HEK293 (cell line): ENCODE results near the gene FXYD3.

ENCODE experiments used
- CTCF ChIA-PET: fragments of 350-600 bp; formaldehyde crosslinking; extraction: SDS; loops from one replicate; lab custom pipeline; 2021; ENCODE audit warnings: antibody characterized with exemption; lab: Yijun Ruan, JAX
- POLR2A ChIA-PET: fragments of 300-600 bp; formaldehyde crosslinking; extraction: SDS; loops from one replicate; lab custom pipeline; 2020; ENCODE audit warnings: antibody characterized with exemption, inconsistent platforms; lab: Yijun Ruan, JAX
- H3K27ac ChIP-seq: fragments of 200-500 bp; sonication (Bioruptor generic); 2 replicates; pipeline ENCODE4 v1.5.1; 2014; ENCODE audit warnings: low read depth, low read length, control low read depth, inconsistent platforms; ENCODE audit errors: extremely low read depth
- H3K36me3 ChIP-seq, 2 experiments: fragments of 200-500 bp in 1 of 2; sonication (Bioruptor generic) in 1 of 2; 1 replicate in 1 of 2; 2 replicates in 1 of 2; pipeline ENCODE4 v1.5.1; 2014 to 2017; ENCODE audit warnings: inconsistent platforms in 2 of 2, low read length in 2 of 2; ENCODE audit not compliant: control insufficient read depth in 2 of 2, insufficient read depth in 1 of 2
- H3K4me1 ChIP-seq: fragments of 200-500 bp; sonication (Bioruptor generic); 2 replicates; pipeline ENCODE4 v1.5.1; 2014; ENCODE audit warnings: mild to moderate bottlenecking, low read length, inconsistent platforms; ENCODE audit not compliant: control insufficient read depth, insufficient read depth
- H3K4me3 ChIP-seq: 2 replicates; pipeline ENCODE4 v1.5.1; 2011; ENCODE audit warnings: low read depth, mild to moderate bottlenecking, control low read depth, low read length, moderate library complexity
- H3K9me3 ChIP-seq: fragments of 200-500 bp; sonication (Bioruptor generic); 2 replicates; pipeline ENCODE4 v1.5.1; 2014; ENCODE audit warnings: low read depth, low read length, inconsistent platforms; ENCODE audit not compliant: control insufficient read depth, insufficient read depth
- BCL11A ChIP-seq: fragments of 450-650 bp; formaldehyde crosslinking; IDR thresholded peaks from 2 replicates; pipeline ENCODE4 v1.5.1; 2016; ENCODE audit warnings: low read depth, missing biosample characterization, missing genetic modification characterization
- KLF1 ChIP-seq: fragments of 450-650 bp; formaldehyde crosslinking; IDR thresholded peaks from 2 replicates; pipeline ENCODE4 v1.5.1; 2016; ENCODE audit warnings: missing biosample characterization, missing genetic modification characterization
- KLF7 ChIP-seq: fragments of 450-650 bp; formaldehyde crosslinking; IDR thresholded peaks from 2 replicates; pipeline ENCODE4 v1.5.1; 2016; ENCODE audit warnings: missing biosample characterization, missing genetic modification characterization, borderline replicate concordance
- SP3 ChIP-seq: fragments of 450-650 bp; formaldehyde crosslinking; IDR thresholded peaks from 2 replicates; pipeline ENCODE4 v1.5.1; 2016; ENCODE audit warnings: missing biosample characterization, missing genetic modification characterization
- TCF7L2 ChIP-seq: IDR thresholded peaks from 2 replicates; pipeline ENCODE4 v1.6.1; 2011; ENCODE audit warnings: low read depth, mild to moderate bottlenecking, inconsistent platforms, low read length, moderate library complexity, borderline replicate concordance
- ZEB2 ChIP-seq: fragments of 450-650 bp; formaldehyde crosslinking; IDR thresholded peaks from 2 replicates; pipeline ENCODE4 v1.5.1; 2016; ENCODE audit warnings: missing biosample characterization, missing genetic modification characterization
- ZIC2 ChIP-seq: fragments of 450-650 bp; formaldehyde crosslinking; IDR thresholded peaks from 2 replicates; pipeline ENCODE4 v1.5.1; 2016; ENCODE audit warnings: missing biosample characterization, missing genetic modification characterization
- ZNF146 ChIP-seq: fragments of 450-650 bp; formaldehyde crosslinking; IDR thresholded peaks from 2 replicates; pipeline ENCODE4 v1.5.1; 2016; ENCODE audit warnings: missing biosample characterization, missing genetic modification characterization
- ZNF157 ChIP-seq: fragments of 450-650 bp; formaldehyde crosslinking; IDR thresholded peaks from 2 replicates; pipeline ENCODE4 v1.5.1; 2016; ENCODE audit warnings: missing biosample characterization, missing genetic modification characterization
- ZNF169 ChIP-seq: fragments of 450-650 bp; formaldehyde crosslinking; IDR thresholded peaks from 2 replicates; pipeline ENCODE4 v1.5.1; 2016; ENCODE audit warnings: missing biosample characterization, missing genetic modification characterization
- ZNF2 ChIP-seq: fragments of 450-650 bp; formaldehyde crosslinking; IDR thresholded peaks from 2 replicates; pipeline ENCODE4 v1.5.1; 2016; ENCODE audit warnings: missing biosample characterization, missing genetic modification characterization
- ZNF341 ChIP-seq: fragments of 450-650 bp; formaldehyde crosslinking; IDR thresholded peaks from 2 replicates; pipeline ENCODE4; 2016; ENCODE audit warnings: low read depth, missing biosample characterization, missing genetic modification characterization
- ZNF398 ChIP-seq: fragments of 450-650 bp; formaldehyde crosslinking; IDR thresholded peaks from 2 replicates; pipeline ENCODE4 v1.5.1; 2017; ENCODE audit warnings: missing biosample characterization, missing genetic modification characterization
- ZNF449 ChIP-seq: fragments of 450-650 bp; formaldehyde crosslinking; IDR thresholded peaks from 2 replicates; pipeline ENCODE4 v1.5.1; 2017; ENCODE audit warnings: missing biosample characterization, mild to moderate bottlenecking, missing genetic modification characterization, moderate library complexity
- ZNF48 ChIP-seq: fragments of 450-650 bp; formaldehyde crosslinking; IDR thresholded peaks from 2 replicates; pipeline ENCODE4 v1.5.1; 2016; ENCODE audit warnings: missing biosample characterization, missing genetic modification characterization
- ZNF571 ChIP-seq: fragments of 450-650 bp; formaldehyde crosslinking; IDR thresholded peaks from 2 replicates; pipeline ENCODE4 v1.5.0; 2017; ENCODE audit warnings: missing biosample characterization, missing genetic modification characterization
- ZNF658 ChIP-seq: fragments of 450-650 bp; formaldehyde crosslinking; IDR thresholded peaks from 2 replicates; pipeline ENCODE4; 2016; ENCODE audit warnings: missing biosample characterization, missing genetic modification characterization
- ZNF660 ChIP-seq: fragments of 450-650 bp; IDR thresholded peaks from 2 replicates; pipeline ENCODE4 v1.5.1; 2018; ENCODE audit warnings: missing biosample characterization, mild to moderate bottlenecking, missing genetic modification characterization
- ZNF777 ChIP-seq: fragments of 450-650 bp; formaldehyde crosslinking; IDR thresholded peaks from 2 replicates; pipeline ENCODE4 v1.5.1; 2017; ENCODE audit warnings: missing biosample characterization, missing genetic modification characterization, borderline replicate concordance
- TF ChIP-seq, protein P1 (sequence below): fragments of 450-650 bp; formaldehyde crosslinking; IDR thresholded peaks from 2 replicates; pipeline ENCODE4 v1.5.1; 2016; ENCODE audit warnings: missing biosample characterization, missing genetic modification characterization
- TF ChIP-seq, protein P2 (sequence below): fragments of 450-650 bp; formaldehyde crosslinking; conservative IDR thresholded peaks from 2 replicates; pipeline ENCODE4 v1.5.1; 2016; ENCODE audit warnings: low read depth, missing biosample characterization, missing genetic modification characterization
- TF ChIP-seq, protein P3 (sequence below): fragments of 450-650 bp; formaldehyde crosslinking; IDR thresholded peaks from 2 replicates; pipeline ENCODE4 v1.5.1; 2016; ENCODE audit warnings: missing biosample characterization, missing genetic modification characterization

The FXYD3 gene

DNA sequence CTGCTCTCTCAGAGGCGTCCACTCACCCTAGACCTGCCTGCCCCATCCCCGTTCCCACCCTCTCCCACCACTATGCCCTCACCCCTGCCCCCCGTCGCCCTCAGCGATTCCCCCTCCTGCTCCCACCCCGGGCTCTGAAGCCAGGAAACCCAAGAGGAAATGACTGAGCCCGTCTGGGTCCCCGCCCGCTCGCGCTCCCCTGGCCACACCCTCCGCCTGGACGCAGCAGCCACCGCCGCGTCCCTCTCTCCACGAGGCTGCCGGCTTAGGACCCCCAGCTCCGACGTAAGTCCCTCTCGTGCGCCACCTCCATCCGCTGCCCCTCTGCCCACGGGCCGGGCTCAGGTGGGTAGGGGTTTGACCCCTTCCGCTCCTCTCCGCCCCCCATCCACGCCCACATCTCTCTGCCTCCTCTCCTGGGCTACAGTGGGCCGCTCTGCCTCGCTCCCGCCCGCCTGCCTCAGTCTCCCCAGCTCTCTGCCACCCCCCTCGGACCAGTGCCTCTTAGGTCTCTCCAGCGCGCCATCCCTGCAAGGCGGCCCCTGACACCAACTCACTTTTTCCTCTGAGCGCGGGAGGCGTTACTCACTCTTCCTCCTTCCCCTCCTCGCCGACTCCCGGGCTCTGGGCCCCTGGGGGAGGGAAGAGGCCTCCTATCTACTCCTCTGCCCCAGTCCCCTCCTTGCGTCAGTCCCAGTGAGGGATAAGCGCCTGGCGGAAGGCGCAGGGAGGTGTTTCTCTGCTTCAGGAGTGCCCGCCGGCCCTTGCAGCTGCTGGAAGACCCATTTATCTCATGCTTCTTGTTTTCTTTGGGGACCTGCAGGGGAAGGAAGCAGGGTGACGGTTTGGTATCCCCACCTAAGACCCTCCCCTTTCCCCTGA is 39.1 kb downstream of the FXYD3 start, which contains the start of gene FXYD5:
Gene FXYD5 (plus strand): TSS at position 211 of the 882 bp plus-strand sequence. CDS start 816 bp downstream, outside the sequence.
- H3K27ac ChIP-seq: peak within 1 kb of the TSS; percentile 75; the same call in 1 of the 2 replicates
- ChIA-PET POLR2A (interaction anchor here (0.6 to 2.7 kb wide), 6 partner anchors 8 to 151 kb away, joined by 3 to 25 read pairs (median 5); partner anchors contain the start of gene LGI4), CTCF (interaction anchor here (0.5 to 5.9 kb wide), 21 partner anchors 8 to 842 kb away, joined by 3 to 82 read pairs (median 5); partner anchors contain the start of genes FXYD7 and LGI4)
- H3K4me3 ChIP-seq: peak within 1 kb of the TSS; percentile 57
- no peaks in the 10 kb centered on the region for H3K9me3 ChIP-seq
- peaks cover 23 to 32% of the 10 kb centered on the region in 2 experiments for H3K36me3 ChIP-seq
- peaks cover 20% of the 10 kb centered on the region for H3K4me1 ChIP-seq
- TF ChIP-seq, protein P1, sequence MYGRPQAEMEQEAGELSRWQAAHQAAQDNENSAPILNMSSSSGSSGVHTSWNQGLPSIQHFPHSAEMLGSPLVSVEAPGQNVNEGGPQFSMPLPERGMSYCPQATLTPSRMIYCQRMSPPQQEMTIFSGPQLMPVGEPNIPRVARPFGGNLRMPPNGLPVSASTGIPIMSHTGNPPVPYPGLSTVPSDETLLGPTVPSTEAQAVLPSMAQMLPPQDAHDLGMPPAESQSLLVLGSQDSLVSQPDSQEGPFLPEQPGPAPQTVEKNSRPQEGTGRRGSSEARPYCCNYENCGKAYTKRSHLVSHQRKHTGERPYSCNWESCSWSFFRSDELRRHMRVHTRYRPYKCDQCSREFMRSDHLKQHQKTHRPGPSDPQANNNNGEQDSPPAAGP (tag by site-specific recombination): peak; percentile 99
- peak; percentile 49; the same call in 1 of the 2 replicates for TF ChIP-seq ZIC2 (tag by site-specific recombination)
- peak; percentile 98 for TF ChIP-seq SP3
- TF ChIP-seq ZEB2 (tag by site-specific recombination): peak; percentile 93
- TF ChIP-seq KLF1 (tag by site-specific recombination): peak; percentile 98
- TF ChIP-seq, protein P2, sequence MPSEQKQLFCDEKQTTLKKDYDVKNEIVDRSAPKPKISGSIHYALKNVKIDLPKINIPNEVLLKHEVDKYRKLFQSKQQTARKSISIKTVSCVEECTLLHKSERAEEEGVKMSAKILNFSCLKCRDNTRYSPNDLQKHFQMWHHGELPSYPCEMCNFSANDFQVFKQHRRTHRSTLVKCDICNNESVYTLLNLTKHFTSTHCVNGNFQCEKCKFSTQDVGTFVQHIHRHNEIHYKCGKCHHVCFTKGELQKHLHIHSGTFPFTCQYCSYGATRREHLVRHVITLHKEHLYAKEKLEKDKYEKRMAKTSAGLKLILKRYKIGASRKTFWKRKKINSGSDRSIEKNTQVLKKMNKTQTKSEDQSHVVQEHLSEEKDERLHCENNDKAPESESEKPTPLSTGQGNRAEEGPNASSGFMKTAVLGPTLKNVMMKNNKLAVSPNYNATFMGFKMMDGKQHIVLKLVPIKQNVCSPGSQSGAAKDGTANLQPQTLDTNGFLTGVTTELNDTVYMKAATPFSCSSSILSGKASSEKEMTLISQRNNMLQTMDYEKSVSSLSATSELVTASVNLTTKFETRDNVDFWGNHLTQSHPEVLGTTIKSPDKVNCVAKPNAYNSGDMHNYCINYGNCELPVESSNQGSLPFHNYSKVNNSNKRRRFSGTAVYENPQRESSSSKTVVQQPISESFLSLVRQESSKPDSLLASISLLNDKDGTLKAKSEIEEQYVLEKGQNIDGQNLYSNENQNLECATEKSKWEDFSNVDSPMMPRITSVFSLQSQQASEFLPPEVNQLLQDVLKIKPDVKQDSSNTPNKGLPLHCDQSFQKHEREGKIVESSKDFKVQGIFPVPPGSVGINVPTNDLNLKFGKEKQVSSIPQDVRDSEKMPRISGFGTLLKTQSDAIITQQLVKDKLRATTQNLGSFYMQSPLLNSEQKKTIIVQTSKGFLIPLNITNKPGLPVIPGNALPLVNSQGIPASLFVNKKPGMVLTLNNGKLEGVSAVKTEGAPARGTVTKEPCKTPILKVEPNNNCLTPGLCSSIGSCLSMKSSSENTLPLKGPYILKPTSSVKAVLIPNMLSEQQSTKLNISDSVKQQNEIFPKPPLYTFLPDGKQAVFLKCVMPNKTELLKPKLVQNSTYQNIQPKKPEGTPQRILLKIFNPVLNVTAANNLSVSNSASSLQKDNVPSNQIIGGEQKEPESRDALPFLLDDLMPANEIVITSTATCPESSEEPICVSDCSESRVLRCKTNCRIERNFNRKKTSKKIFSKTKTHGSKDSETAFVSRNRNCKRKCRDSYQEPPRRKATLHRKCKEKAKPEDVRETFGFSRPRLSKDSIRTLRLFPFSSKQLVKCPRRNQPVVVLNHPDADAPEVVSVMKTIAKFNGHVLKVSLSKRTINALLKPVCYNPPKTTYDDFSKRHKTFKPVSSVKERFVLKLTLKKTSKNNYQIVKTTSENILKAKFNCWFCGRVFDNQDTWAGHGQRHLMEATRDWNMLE (tag by site-specific recombination): no peak
- TF ChIP-seq ZNF2 (tag by site-specific recombination): peak; percentile 98
- peak; percentile 46 for TF ChIP-seq BCL11A (tag by site-specific recombination)
- TF ChIP-seq ZNF571: no peak
- TF ChIP-seq ZNF398 (tag by site-specific recombination): peak; percentile 99
- TF ChIP-seq ZNF449 (tag by site-specific recombination): 0 out of 2 replicates have a peak, but pooled peaks have one; percentile 9
- 0 out of 2 replicates have a peak, but pooled peaks have one; percentile 59 for TF ChIP-seq ZNF169 (tag by site-specific recombination)
- no peak for TF ChIP-seq ZNF48 (tag by site-specific recombination)
- peak; percentile 49 for TF ChIP-seq ZNF341 (tag by site-specific recombination)
- peak; percentile 10; the same call in 1 of the 2 replicates for TF ChIP-seq ZNF146 (tag by site-specific recombination)
- TF ChIP-seq KLF7 (tag by site-specific recombination): peak; percentile 99
- TF ChIP-seq, protein P3, sequence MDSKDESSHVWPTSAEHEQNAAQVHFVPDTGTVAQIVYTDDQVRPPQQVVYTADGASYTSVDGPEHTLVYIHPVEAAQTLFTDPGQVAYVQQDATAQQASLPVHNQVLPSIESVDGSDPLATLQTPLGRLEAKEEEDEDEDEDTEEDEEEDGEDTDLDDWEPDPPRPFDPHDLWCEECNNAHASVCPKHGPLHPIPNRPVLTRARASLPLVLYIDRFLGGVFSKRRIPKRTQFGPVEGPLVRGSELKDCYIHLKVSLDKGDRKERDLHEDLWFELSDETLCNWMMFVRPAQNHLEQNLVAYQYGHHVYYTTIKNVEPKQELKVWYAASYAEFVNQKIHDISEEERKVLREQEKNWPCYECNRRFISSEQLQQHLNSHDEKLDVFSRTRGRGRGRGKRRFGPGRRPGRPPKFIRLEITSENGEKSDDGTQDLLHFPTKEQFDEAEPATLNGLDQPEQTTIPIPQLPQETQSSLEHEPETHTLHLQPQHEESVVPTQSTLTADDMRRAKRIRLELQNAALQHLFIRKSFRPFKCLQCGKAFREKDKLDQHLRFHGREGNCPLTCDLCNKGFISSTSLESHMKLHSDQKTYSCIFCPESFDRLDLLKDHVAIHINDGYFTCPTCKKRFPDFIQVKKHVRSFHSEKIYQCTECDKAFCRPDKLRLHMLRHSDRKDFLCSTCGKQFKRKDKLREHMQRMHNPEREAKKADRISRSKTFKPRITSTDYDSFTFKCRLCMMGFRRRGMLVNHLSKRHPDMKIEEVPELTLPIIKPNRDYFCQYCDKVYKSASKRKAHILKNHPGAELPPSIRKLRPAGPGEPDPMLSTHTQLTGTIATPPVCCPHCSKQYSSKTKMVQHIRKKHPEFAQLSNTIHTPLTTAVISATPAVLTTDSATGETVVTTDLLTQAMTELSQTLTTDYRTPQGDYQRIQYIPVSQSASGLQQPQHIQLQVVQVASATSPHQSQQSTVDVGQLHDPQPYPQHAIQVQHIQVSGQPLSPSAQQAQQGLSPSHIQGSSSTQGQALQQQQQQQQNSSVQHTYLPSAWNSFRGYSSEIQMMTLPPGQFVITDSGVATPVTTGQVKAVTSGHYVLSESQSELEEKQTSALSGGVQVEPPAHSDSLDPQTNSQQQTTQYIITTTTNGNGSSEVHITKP: peak; percentile 88
- TF ChIP-seq ZNF660 (tag by site-specific recombination): peak; percentile 89
- no peak for TF ChIP-seq TCF7L2
- TF ChIP-seq ZNF658: peak; percentile 31; the same call in 1 of the 2 replicates
- no peak for TF ChIP-seq ZNF157
- peak; percentile 100 for TF ChIP-seq ZNF777 (tag by site-specific recombination)
